Measurements from ENCODE around the gene MAP6.
A peak's percentile ranks its signal among the peaks of the same experiment; 100 is the strongest.

The MAP6 gene

GRCh38 chr11:75625991-75626888 is 42.6 kb downstream of the MAP6 start:
- POLR2A ChIA-PET: no interaction called here
- TF ChIP-seq CTBP1 (IDR thresholded peaks at IDR 0.05; ENCODE audit: borderline replicate concordance) (no peak), BHLHE40 (IDR thresholded peaks at IDR 0.05; ENCODE audit: borderline replicate concordance) (no peak), SUZ12 (IDR thresholded peaks at IDR 0.05) (no peak), ELF4 (IDR thresholded peaks at IDR 0.05) (no peak), PKNOX1 (IDR thresholded peaks at IDR 0.05) (0 out of 2 replicates have a peak, but pooled peaks have one; percentile 33), FOXM1 (IDR thresholded peaks at IDR 0.05; ENCODE audit: borderline replicate concordance) (no peak), SP1 (IDR thresholded peaks at IDR 0.05) (no peak), HDGF (IDR thresholded peaks at IDR 0.05; ENCODE audit: borderline replicate concordance) (no peak)
- CTCF ChIA-PET: no interaction called here
- DNase-seq (ENCODE audit: extremely low spot score): peak; percentile 32

- POLR2A ChIA-PET: no interaction called here
- TF ChIP-seq ARNT (IDR thresholded peaks at IDR 0.05) (no peak), L3MBTL2 (conservative IDR thresholded peaks at IDR 0.05) (no peak), HDGF (IDR thresholded peaks at IDR 0.05; ENCODE audit: borderline replicate concordance) (no peak), ELF4 (IDR thresholded peaks at IDR 0.05) (no peak), FOXK2 (IDR thresholded peaks at IDR 0.05) (no peak), SP1 (IDR thresholded peaks at IDR 0.05) (no peak), CTBP1 (IDR thresholded peaks at IDR 0.05; ENCODE audit: borderline replicate concordance) (no peak), SUZ12 (IDR thresholded peaks at IDR 0.05) (no peak), TARDBP (IDR thresholded peaks at IDR 0.05) (no peak), NFRKB (IDR thresholded peaks at IDR 0.05) (no peak), PKNOX1 (IDR thresholded peaks at IDR 0.05) (no peak), LEF1 (IDR thresholded peaks at IDR 0.05; ENCODE audit: borderline replicate concordance) (no peak), FOXA1 (IDR thresholded peaks at IDR 0.05) (no peak)
- no peak for DNase-seq (ENCODE audit: extremely low spot score)
- CTCF ChIA-PET: no interaction called here
Observed at GRCh38 chr11:75625021-75625420, 43.8 kb downstream of the MAP6 start.

GRCh38 chr11:75616281-75616680 is 52.6 kb downstream of the MAP6 start:
- CTCF ChIA-PET: interaction anchor here (1.0 to 1.3 kb wide), 2 partner anchors 11 to 18 kb away, joined by 3 to 4 read pairs; no protein-coding TSS in a partner anchor
- no peak for DNase-seq (ENCODE audit: extremely low spot score)
- POLR2A ChIA-PET: no interaction called here
- TF ChIP-seq PKNOX1 (IDR thresholded peaks at IDR 0.05) (no peak), SUZ12 (IDR thresholded peaks at IDR 0.05) (no peak), FOXM1 (IDR thresholded peaks at IDR 0.05; ENCODE audit: borderline replicate concordance) (no peak), ARNT (IDR thresholded peaks at IDR 0.05) (no peak)

GRCh38 chr11:75615751-75616150 is 53.1 kb downstream of the MAP6 start:
- CTCF ChIA-PET: no interaction called here
- no peak for TF ChIP-seq SUZ12 (IDR thresholded peaks at IDR 0.05)
- no peak for TF ChIP-seq FOXK2 (IDR thresholded peaks at IDR 0.05)
- no peak for TF ChIP-seq SP1 (IDR thresholded peaks at IDR 0.05)
- TF ChIP-seq NFRKB (IDR thresholded peaks at IDR 0.05): no peak
- TF ChIP-seq LEF1 (IDR thresholded peaks at IDR 0.05; ENCODE audit: borderline replicate concordance): no peak
- TF ChIP-seq ZNF384 (IDR thresholded peaks at IDR 0.05): no peak
- no peak for TF ChIP-seq TARDBP (IDR thresholded peaks at IDR 0.05)
- no peak for TF ChIP-seq FOXM1 (IDR thresholded peaks at IDR 0.05; ENCODE audit: borderline replicate concordance)
- TF ChIP-seq CTBP1 (IDR thresholded peaks at IDR 0.05; ENCODE audit: borderline replicate concordance): no peak
- no peak for TF ChIP-seq ELF4 (IDR thresholded peaks at IDR 0.05)
- TF ChIP-seq BHLHE40 (IDR thresholded peaks at IDR 0.05; ENCODE audit: borderline replicate concordance): no peak
- no peak for TF ChIP-seq HDGF (IDR thresholded peaks at IDR 0.05; ENCODE audit: borderline replicate concordance)
- TF ChIP-seq FOXA1 (IDR thresholded peaks at IDR 0.05): no peak
- TF ChIP-seq PKNOX1 (IDR thresholded peaks at IDR 0.05): no peak
- no peak for TF ChIP-seq ARNT (IDR thresholded peaks at IDR 0.05)
- TF ChIP-seq L3MBTL2 (conservative IDR thresholded peaks at IDR 0.05): no peak
- DNase-seq (ENCODE audit: extremely low spot score): no peak
- POLR2A ChIA-PET: no interaction called here

- TF ChIP-seq SP1 (IDR thresholded peaks at IDR 0.05) (no peak), L3MBTL2 (conservative IDR thresholded peaks at IDR 0.05) (no peak), HDGF (IDR thresholded peaks at IDR 0.05; ENCODE audit: borderline replicate concordance) (no peak), PKNOX1 (IDR thresholded peaks at IDR 0.05) (no peak), SUZ12 (IDR thresholded peaks at IDR 0.05) (no peak), BHLHE40 (IDR thresholded peaks at IDR 0.05; ENCODE audit: borderline replicate concordance) (no peak), LEF1 (IDR thresholded peaks at IDR 0.05; ENCODE audit: borderline replicate concordance) (no peak), ZNF384 (IDR thresholded peaks at IDR 0.05) (no peak), TARDBP (IDR thresholded peaks at IDR 0.05) (no peak), FOXM1 (IDR thresholded peaks at IDR 0.05; ENCODE audit: borderline replicate concordance) (no peak), ARNT (IDR thresholded peaks at IDR 0.05) (no peak), NFRKB (IDR thresholded peaks at IDR 0.05) (no peak), FOXK2 (IDR thresholded peaks at IDR 0.05) (no peak), CTBP1 (IDR thresholded peaks at IDR 0.05; ENCODE audit: borderline replicate concordance) (no peak)
- ChIA-PET POLR2A (interaction anchor here (1.0 kb wide), 1 partner anchor 28 kb away, joined by 5 read pairs; no protein-coding TSS in a partner anchor), CTCF (interaction anchor here (1.2 kb wide), 1 partner anchor 14 kb away, joined by 4 read pairs; no protein-coding TSS in a partner anchor)
- DNase-seq (ENCODE audit: extremely low spot score): no peak
Observed at GRCh38 chr11:75611823-75612222, 57.0 kb downstream of the MAP6 start.
